Testis (tissue), 2 donors: ENCODE data around the gene SLX4IP.

Experiments
- POLR2A ChIP-seq: fragments of 450-650 bp; IDR thresholded peaks from one replicate; pipeline ENCODE4 v1.6.1; 2017; ENCODE audit warnings: antibody characterized with exemption, mild to moderate bottlenecking, moderate library complexity
- TF ChIP-seq, protein P1 (sequence below), 3 experiments: fragments of 450-650 bp in 2 of 3; fragments of 200-600 bp in 1 of 3; sonication (generic) in 1 of 3; IDR thresholded peaks; one replicate each; pipeline ENCODE4 v1.5.1; 2016 to 2019; ENCODE audit warnings: antibody characterized with exemption in 3 of 3, mild to moderate bottlenecking in 2 of 3, moderate library complexity in 1 of 3

DNA sequence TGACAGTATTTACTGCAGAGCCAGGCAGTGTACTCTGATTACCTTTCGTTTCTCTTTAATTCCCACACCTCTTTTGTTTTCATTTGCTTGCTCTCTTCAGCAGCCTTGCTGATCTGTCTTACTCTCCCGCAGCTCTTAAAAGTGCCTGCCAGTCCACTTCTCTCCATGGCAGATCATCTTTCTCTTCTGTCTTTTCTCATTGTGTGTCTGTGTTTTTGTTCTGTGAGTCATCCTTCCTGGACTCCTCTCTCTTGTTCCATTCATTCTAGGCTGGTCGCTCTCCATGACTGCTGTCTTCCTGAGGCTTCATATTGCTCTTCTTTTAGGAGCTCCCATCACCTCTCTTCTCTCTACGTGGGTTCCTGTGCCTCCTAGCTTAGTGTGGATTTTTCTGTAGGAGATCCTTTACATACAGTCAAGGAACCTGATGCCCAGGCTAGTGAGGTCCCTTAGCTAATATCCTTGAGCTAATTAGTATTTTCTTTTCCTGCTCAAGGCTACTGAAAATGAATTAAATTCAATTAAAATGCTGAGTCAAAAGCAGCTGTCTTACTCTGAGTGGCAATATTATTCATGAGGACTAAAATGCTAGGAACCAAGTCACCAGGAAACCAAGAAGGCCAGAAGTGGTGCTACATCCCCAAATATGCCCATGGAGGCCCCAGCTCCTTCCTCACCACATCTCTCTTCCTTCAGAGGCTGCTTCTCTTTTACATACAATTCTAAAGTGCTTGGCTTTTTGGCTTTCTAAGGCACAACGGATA, 86.1 kb downstream of the SLX4IP start:
- TF ChIP-seq, protein P1, sequence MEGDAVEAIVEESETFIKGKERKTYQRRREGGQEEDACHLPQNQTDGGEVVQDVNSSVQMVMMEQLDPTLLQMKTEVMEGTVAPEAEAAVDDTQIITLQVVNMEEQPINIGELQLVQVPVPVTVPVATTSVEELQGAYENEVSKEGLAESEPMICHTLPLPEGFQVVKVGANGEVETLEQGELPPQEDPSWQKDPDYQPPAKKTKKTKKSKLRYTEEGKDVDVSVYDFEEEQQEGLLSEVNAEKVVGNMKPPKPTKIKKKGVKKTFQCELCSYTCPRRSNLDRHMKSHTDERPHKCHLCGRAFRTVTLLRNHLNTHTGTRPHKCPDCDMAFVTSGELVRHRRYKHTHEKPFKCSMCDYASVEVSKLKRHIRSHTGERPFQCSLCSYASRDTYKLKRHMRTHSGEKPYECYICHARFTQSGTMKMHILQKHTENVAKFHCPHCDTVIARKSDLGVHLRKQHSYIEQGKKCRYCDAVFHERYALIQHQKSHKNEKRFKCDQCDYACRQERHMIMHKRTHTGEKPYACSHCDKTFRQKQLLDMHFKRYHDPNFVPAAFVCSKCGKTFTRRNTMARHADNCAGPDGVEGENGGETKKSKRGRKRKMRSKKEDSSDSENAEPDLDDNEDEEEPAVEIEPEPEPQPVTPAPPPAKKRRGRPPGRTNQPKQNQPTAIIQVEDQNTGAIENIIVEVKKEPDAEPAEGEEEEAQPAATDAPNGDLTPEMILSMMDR (IDR thresholded peaks at IDR 0.05), result no peak
- no peak for TF ChIP-seq POLR2A
